Smooth muscle cell (in vitro differentiated cells): Measurements from ENCODE around the gene LCN15. TPM values are rescaled to one million over a fixed set of nuclear protein-coding genes. Genes with fewer than 3 reads are reported as not detected.
"Not testable (repeated sequence)": the region's sequence is repeated elsewhere in the genome, so short reads cannot be mapped to it uniquely, and the experiment has no call there.

Experiments used
- DNase-seq: peaks from one replicate; lab custom pipeline; 2025; ENCODE audit not compliant: unreplicated experiment; lab: John Stamatoyannopoulos, UW
- H2AFZ ChIP-seq: fragments of 200-600 bp; sonication (generic); 2 replicates; pipeline ENCODE4 v1.6.0; 2016; ENCODE audit warnings: antibody characterized with exemption, low read depth, mild to moderate bottlenecking
- H3F3A ChIP-seq: fragments of 200-600 bp; sonication (generic); 2 replicates; pipeline ENCODE4 v1.6.0; 2017; ENCODE audit warnings: antibody characterized with exemption, low read depth
- H3K27ac ChIP-seq: fragments of 200-600 bp; sonication (generic); 2 replicates; pipeline ENCODE4 v1.5.1; 2016; ENCODE audit warnings: low read depth, mild to moderate bottlenecking
- H3K27me3 ChIP-seq: fragments of 200-600 bp; sonication (generic); 2 replicates; pipeline ENCODE4 v1.6.1; 2016; ENCODE audit warnings: low read depth, mild to moderate bottlenecking
- H3K36me3 ChIP-seq: fragments of 200-600 bp; sonication (generic); 2 replicates; pipeline ENCODE4 v1.5.1; 2016; ENCODE audit warnings: low read depth
- H3K4me1 ChIP-seq: fragments of 200-600 bp; sonication (generic); 2 replicates; pipeline ENCODE4 v1.5.1; 2016; ENCODE audit warnings: low read depth
- H3K4me2 ChIP-seq: fragments of 200-600 bp; sonication (generic); 2 replicates; pipeline ENCODE4 v1.6.0; 2016; ENCODE audit warnings: mild to moderate bottlenecking
- H3K4me3 ChIP-seq: fragments of 200-600 bp; sonication (generic); 2 replicates; pipeline ENCODE4 v1.5.1; 2016; ENCODE audit warnings: mild to moderate bottlenecking
- H3K79me2 ChIP-seq: fragments of 200-600 bp; sonication (generic); 2 replicates; pipeline ENCODE4 v1.6.0; 2016; ENCODE audit warnings: low read depth, mild to moderate bottlenecking
- H3K9ac ChIP-seq: fragments of 200-600 bp; sonication (generic); 2 replicates; pipeline ENCODE4 v1.6.0; 2016; ENCODE audit warnings: low read depth
- H3K9me3 ChIP-seq: fragments of 200-600 bp; sonication (generic); replicated peaks from 2 replicates; pipeline ENCODE4 v1.5.1; 2016; ENCODE audit warnings: low read depth
- H4K20me1 ChIP-seq: fragments of 200-600 bp; sonication (generic); 2 replicates; pipeline ENCODE4 v1.6.0; 2016; ENCODE audit warnings: low read depth
- CTCF ChIP-seq: fragments of 200-600 bp; sonication (generic); IDR thresholded peaks from 2 replicates; pipeline ENCODE4 v1.5.1; 2017; ENCODE audit warnings: borderline replicate concordance, mild to moderate bottlenecking, antibody characterized with exemption; ENCODE audit not compliant: insufficient read depth, poor library complexity, severe bottlenecking
- WGBS: methylation state at CpG from one replicate; pipeline ENCODE4 v1.1.7; 2016; ENCODE audit warnings: low lambda C conversion rate; 5-methylcytosine and 5-hydroxymethylcytosine counted together
- polyA plus RNA-seq: library from polyadenylated mRNA; unstranded; fragments of >200 nt; fragmentation: Nextera tagmentation; extraction: Ambion mirVana; gene quantifications from 2 replicates; pipeline ENCODE4 v1.2.1, GENCODE V29; 2016
- total RNA-seq: library from RNA; depleted of rRNA; stranded (reverse); fragments of >200 nt; gene quantifications from 2 replicates; pipeline ENCODE4 v1.2.3, GENCODE V29; 2014

LCN15 gene
- total and polyA plus RNA-seq, 2 experiments from 2014 or later = not detected

DNA sequence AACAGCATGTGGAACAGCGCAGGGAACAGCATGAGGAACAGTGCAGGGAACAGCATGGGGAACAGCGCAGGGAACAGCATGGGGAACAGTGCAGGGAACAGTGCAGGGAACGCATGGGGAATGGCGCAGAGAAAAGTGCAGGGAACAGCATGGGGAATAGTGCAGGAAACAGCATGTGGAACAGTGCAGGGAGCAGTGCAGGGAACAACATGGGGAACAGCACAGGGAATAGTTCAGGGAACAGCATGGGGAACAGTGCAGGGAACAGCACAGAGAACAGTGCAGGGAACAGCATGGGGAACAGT is 8.2 kb downstream of the LCN15 start:
- no peak overlapping the region for H3K4me2 ChIP-seq
- H3K27ac ChIP-seq = no peak overlapping the region
- no peaks in the 10 kb centered on the region for H4K20me1 ChIP-seq
- WGBS = 93% methylated on average over 4 of the region's 4 CpGs
- no peaks in the 10 kb centered on the region for H3K79me2 ChIP-seq
- TF ChIP-seq CTCF = no peak
- H3K4me3 ChIP-seq = no peak overlapping the region
- H3K4me1 ChIP-seq = peaks cover 2% of the 10 kb centered on the region
- no peaks in the 10 kb centered on the region for H3K9me3 ChIP-seq
- no peak overlapping the region for H3K9ac ChIP-seq
- H2AFZ ChIP-seq = no peak overlapping the region
- H3K36me3 ChIP-seq = no peaks in the 10 kb centered on the region
- no peak for DNase-seq
- no peaks in the 10 kb centered on the region for H3F3A ChIP-seq
- H3K27me3 ChIP-seq = no peaks in the 10 kb centered on the region

DNA sequence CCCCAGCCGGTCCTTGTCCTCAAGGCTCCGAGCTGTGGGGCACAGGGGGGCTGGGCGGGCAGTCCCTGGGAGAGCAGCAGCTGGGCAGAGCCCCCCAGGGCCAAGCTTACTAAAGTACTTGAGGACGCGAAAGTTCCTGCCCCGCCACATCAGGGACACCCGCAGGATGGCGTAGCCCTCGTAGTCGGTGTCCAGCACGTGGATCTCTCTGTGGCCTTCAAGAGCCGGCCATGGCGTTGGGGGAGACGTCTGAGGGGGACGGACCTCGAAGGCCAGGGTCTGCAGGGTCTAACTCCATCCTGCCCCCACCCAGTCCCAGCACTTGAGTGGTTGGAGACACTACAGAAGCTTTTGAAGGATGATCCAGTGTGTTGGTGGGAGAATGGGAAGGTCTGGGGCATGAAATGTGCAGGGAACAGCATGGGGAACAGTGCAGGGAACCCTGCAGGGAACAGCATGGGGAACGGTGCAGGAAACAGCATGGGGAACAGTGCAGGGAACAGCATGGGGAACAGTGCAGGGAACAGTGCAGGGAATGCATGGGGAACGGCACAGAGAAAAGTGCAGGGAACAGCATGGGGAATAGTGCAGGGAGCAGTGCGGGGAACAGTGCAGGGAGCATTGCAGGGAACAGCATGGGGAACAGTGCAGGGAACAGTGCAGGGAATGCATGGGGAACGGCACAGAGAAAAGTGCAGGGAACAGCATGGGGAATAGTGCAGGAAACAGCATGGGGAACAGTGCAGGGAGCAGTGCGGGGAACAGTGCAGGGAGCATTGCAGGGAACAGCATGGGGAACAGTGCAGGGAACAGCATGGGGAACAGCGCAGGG is 8.8 kb downstream of the LCN15 start:
- not testable (repeated sequence) for H3K4me3 ChIP-seq, H3K9me3 ChIP-seq, H3K27ac ChIP-seq, H3K27me3 ChIP-seq, H3K9ac ChIP-seq, H3K4me2 ChIP-seq, H3K4me1 ChIP-seq, H3F3A ChIP-seq, H2AFZ ChIP-seq, H3K36me3 ChIP-seq, DNase-seq, H4K20me1 ChIP-seq, H3K79me2 ChIP-seq
- WGBS = 96% methylated on average over 21 of the region's 22 CpGs

DNA sequence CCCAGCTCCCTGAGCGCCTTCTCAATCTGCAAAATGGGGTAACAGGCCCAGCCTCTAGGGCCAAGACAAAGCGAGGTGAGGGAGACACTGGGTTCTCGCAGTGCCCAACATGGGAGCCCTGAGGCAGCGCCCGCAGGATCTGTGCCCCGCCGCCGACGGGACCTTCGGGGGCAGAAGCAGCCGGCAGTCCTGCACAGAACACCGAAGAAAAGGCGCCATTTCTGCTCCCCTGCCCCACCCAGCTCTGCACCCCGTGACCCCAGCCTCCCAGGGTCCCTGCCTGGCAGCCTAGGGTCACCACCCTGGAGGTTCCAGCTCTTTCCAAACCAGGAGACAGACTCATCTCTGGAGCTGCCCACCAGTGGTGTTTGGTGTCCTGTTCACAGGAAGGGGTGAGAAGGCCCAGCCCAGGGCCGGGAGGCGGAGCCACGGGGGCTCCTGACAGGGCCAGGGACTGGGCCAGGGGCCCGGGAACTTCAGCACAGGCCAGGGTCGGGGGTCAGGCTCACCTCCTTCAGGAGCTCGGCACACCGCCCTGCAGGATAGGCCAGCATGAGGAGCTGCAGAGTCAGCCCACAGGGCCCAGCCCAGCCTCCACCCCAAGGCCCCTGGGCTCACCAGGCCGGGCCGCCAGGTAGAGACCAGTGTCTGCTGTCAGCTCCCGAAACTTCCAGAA is 9.6 kb downstream of the LCN15 start:
- TF ChIP-seq CTCF = no peak
- Histone ChIP-seq H2AFZ (no peak overlapping the region), H3K36me3 (no peaks in the 10 kb centered on the region), H3K4me1 (no peaks in the 10 kb centered on the region), H3K4me2 (no peak overlapping the region), H3K27me3 (no peaks in the 10 kb centered on the region), H4K20me1 (no peaks in the 10 kb centered on the region), H3K9me3 (no peaks in the 10 kb centered on the region), H3K9ac (no peak overlapping the region), H3K4me3 (no peak overlapping the region), H3K79me2 (no peaks in the 10 kb centered on the region), H3K27ac (no peak overlapping the region), H3F3A (no peaks in the 10 kb centered on the region)
- WGBS = 88% methylated on average over 15 of the region's 24 CpGs
- DNase-seq = no peak

- H3K9me3 ChIP-seq = no peaks in the 10 kb centered on the region
- DNase-seq = no peak
- 95% methylated on average over 15 of the region's 17 CpGs for WGBS
Measured at GRCh38 chr9:136754059-136754572, 10.2 kb downstream of the LCN15 start.

More at GRCh38 chr9:136754059-136754572, 10.2 kb downstream of the LCN15 start:
- Histone ChIP-seq H4K20me1 (no peaks in the 10 kb centered on the region), H3K27me3 (no peaks in the 10 kb centered on the region), H3K4me2 (no peak overlapping the region), H3K4me3 (no peak overlapping the region), H3K36me3 (no peaks in the 10 kb centered on the region), H3K4me1 (no peaks in the 10 kb centered on the region), H2AFZ (no peak overlapping the region), H3K9ac (no peak overlapping the region), H3K27ac (no peak overlapping the region), H3F3A (no peaks in the 10 kb centered on the region), H3K79me2 (no peaks in the 10 kb centered on the region)
- no peak for TF ChIP-seq CTCF
